22Rv1 (cell line): ENCODE measurements around the gene ELOVL6.

Source experiments
- ZFX ChIP-seq: fragments of 450-650 bp; IDR thresholded peaks from 2 replicates; pipeline ENCODE4 v1.6.1; 2017; ENCODE audit warnings: antibody characterized with exemption, borderline replicate concordance
- TF ChIP-seq, protein P1 (sequence below): fragments of 450-650 bp; IDR thresholded peaks from 2 replicates; pipeline ENCODE4 v1.5.1; 2017; ENCODE audit warnings: mild to moderate bottlenecking

DNA sequence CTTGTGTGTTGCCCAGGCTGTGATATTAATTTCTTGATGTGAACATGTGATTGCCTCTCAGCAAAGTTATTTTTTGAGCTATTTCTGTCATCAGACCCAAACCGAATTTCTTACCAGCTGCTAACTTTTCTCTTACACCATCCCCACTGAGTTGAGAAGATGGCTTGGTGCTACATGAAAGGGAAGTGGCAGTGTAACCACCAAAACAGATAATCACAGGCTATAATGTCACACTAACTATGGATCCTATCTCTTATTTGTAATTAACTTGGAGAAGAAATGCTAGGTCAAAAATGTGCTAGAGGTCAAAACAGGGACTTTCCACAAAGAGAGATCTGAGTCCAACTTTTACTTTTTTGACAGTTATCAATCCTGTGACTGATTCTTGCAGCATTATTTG lies 43.8 kb downstream of the ELOVL6 start:
- TF ChIP-seq, protein P1, sequence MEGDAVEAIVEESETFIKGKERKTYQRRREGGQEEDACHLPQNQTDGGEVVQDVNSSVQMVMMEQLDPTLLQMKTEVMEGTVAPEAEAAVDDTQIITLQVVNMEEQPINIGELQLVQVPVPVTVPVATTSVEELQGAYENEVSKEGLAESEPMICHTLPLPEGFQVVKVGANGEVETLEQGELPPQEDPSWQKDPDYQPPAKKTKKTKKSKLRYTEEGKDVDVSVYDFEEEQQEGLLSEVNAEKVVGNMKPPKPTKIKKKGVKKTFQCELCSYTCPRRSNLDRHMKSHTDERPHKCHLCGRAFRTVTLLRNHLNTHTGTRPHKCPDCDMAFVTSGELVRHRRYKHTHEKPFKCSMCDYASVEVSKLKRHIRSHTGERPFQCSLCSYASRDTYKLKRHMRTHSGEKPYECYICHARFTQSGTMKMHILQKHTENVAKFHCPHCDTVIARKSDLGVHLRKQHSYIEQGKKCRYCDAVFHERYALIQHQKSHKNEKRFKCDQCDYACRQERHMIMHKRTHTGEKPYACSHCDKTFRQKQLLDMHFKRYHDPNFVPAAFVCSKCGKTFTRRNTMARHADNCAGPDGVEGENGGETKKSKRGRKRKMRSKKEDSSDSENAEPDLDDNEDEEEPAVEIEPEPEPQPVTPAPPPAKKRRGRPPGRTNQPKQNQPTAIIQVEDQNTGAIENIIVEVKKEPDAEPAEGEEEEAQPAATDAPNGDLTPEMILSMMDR = no peak
- no peak for TF ChIP-seq ZFX
